ENCODE results near the gene CEACAM18.

DNA sequence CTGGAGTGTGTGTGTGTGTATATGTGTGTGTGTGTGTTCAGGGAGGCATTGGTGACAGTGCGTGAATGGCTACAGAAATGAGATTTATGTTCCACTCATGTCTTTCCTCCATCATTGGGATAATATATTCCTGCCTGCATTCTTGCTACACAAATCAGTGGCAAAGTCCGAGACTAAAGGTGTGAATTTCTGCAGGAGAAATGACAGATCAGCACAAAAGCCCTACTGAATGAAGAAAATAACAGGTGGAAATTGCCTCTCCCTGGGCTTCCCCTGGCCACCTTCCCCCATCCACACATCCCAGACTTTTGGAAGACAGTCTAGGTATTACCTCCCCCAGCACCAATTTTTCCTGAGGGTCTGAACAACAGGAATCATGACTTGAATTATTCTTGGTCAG is 43.0 kb downstream of the CEACAM18 start:
- TF ChIP-seq CTCF (IDR thresholded peaks at IDR 0.05) (no peak), ZFX (IDR thresholded peaks at IDR 0.05; ENCODE audit: borderline replicate concordance) (no peak)

All from 22Rv1 (cell line).